ENCODE results near the gene SLC43A1.

- TF ChIP-seq POLR2A (IDR thresholded peaks at IDR 0.05) (no peak), CTCF (IDR thresholded peaks at IDR 0.05) (no peak)
Observed at GRCh38 chr11:57468276-57468675, 47.2 kb downstream of the SLC43A1 start.
